Chondrocyte (in vitro differentiated cells): ENCODE data around the gene CDCA4. TPM values are rescaled to one million over a fixed set of nuclear protein-coding genes. Genes with fewer than 3 reads are reported as not detected.
"Not testable (repeated sequence)": the region's sequence is repeated elsewhere in the genome, so short reads cannot be mapped to it uniquely, and the experiment has no call there.

ENCODE experiments used
- DNase-seq: peaks from one replicate; pipeline ENCODE4 v3.0.0; 2021; ENCODE audit warnings: mixed read lengths, low spot score
- H3K27ac Mint-ChIP-seq: one replicate; pipeline ENCODE4 v1.8.0; 2021; ENCODE audit warnings: mild to moderate bottlenecking, moderate library complexity, mixed read lengths; ENCODE audit not compliant: unreplicated experiment
- H3K27me3 Mint-ChIP-seq: 2 replicates; pipeline ENCODE4 v1.8.0; 2021; ENCODE audit warnings: low read depth, mixed read lengths
- H3K36me3 Mint-ChIP-seq: 2 replicates; pipeline ENCODE4 v1.8.0; 2021; ENCODE audit warnings: low read depth, mixed read lengths
- H3K4me1 Mint-ChIP-seq: 2 replicates; pipeline ENCODE4 v1.8.0; 2021; ENCODE audit warnings: low read depth, mild to moderate bottlenecking, mixed read lengths
- H3K4me3 Mint-ChIP-seq: one replicate; pipeline ENCODE4 v1.8.0; 2021; ENCODE audit warnings: mild to moderate bottlenecking, moderate library complexity, mixed read lengths; ENCODE audit not compliant: unreplicated experiment
- H3K9me3 Mint-ChIP-seq: 2 replicates; pipeline ENCODE4 v1.8.0; 2021; ENCODE audit warnings: low read depth, mixed read lengths
- total RNA-seq: library from RNA; stranded (reverse); gene quantifications from 3 replicates; pipeline ENCODE4 v1.2.1, GENCODE V29; 2021
- TF ChIP-seq, protein P1 (sequence below): fragments of 200-600 bp; sonication (generic); IDR thresholded peaks from 2 replicates; pipeline ENCODE4 v1.5.0; 2021; ENCODE audit warnings: antibody characterized with exemption, mild to moderate bottlenecking, moderate library complexity

Gene CDCA4
- total RNA-seq, 1 donor from 2014 or later, result 18.0 TPM

DNA sequence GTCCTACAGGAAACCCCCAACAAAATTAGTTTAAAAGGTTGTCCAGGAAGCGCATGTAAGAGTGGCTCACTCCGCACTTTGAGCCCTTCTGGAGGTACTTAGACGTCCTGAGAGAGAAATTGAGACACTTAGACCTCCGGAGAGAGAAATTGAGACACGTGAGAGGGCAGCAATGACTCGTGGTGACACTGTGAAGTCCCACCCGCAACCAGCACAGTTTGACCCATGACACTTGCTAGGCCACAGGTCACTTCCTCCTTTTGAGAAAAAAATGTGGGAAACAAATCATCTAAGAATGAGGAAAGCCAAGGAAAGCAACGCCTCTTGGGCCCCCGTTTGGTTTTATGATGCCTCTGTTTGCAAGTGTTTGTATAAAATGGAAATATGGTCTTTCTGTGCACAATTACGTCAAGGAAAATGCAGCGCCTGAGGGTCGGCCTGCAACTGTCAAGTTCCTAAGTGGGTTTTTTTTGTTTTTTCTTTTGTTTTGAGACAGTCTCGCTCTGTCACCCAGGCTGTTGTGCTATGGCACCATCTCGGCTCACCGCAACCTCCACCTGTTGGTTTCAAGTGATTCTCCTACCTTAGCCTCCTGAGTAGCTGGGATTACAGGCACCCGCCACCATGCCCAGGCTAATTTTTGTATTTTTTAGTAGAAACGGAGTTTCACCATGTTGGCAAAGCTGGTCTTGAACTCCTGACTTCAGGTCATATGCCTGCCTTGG is 13.6 kb upstream of the CDCA4 start:
- H3K4me1 Mint-ChIP-seq, result peaks cover 51% of the 10 kb centered on the region
- no peak for DNase-seq
- peak overlapping the region; percentile 54 for H3K4me3 Mint-ChIP-seq
- H3K9me3 Mint-ChIP-seq, result no peaks in the 10 kb centered on the region
- no peaks in the 10 kb centered on the region for H3K27me3 Mint-ChIP-seq
- no peaks in the 10 kb centered on the region for H3K36me3 Mint-ChIP-seq
- TF ChIP-seq, protein P1, sequence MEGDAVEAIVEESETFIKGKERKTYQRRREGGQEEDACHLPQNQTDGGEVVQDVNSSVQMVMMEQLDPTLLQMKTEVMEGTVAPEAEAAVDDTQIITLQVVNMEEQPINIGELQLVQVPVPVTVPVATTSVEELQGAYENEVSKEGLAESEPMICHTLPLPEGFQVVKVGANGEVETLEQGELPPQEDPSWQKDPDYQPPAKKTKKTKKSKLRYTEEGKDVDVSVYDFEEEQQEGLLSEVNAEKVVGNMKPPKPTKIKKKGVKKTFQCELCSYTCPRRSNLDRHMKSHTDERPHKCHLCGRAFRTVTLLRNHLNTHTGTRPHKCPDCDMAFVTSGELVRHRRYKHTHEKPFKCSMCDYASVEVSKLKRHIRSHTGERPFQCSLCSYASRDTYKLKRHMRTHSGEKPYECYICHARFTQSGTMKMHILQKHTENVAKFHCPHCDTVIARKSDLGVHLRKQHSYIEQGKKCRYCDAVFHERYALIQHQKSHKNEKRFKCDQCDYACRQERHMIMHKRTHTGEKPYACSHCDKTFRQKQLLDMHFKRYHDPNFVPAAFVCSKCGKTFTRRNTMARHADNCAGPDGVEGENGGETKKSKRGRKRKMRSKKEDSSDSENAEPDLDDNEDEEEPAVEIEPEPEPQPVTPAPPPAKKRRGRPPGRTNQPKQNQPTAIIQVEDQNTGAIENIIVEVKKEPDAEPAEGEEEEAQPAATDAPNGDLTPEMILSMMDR, result no peak
- H3K27ac Mint-ChIP-seq, result no peak overlapping the region

DNA sequence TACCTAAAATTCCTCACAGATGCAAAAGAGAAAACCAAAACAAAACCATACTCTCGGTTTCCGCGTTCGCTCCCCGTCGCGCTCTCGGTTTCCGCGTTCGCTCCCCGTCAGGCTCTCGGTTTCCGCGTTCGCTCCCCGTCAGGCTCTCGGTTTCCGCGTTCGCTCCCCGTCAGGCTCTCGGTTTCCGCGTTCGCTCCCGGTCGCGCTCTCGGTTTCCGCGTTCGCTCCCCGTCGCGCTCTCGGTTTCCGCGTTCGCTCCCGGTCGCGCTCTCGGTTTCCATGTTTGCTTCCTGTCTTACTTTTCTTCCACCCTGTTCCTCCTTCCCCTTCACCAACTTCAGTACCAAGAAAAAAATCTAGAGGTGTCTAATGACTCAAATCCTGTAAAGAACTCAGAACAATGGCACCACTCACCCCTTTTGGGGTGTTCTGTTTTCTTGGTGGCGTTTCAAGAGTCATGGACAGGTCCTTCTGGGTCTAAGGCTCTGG is 12.6 kb upstream of the CDCA4 start:
- peaks cover 45% of the 10 kb centered on the region for H3K4me1 Mint-ChIP-seq
- peak overlapping the region; percentile 88 for H3K27ac Mint-ChIP-seq
- peak overlapping the region; percentile 54 for H3K4me3 Mint-ChIP-seq
- not testable (repeated sequence) for H3K36me3 Mint-ChIP-seq, DNase-seq, H3K27me3 Mint-ChIP-seq, H3K9me3 Mint-ChIP-seq

DNA sequence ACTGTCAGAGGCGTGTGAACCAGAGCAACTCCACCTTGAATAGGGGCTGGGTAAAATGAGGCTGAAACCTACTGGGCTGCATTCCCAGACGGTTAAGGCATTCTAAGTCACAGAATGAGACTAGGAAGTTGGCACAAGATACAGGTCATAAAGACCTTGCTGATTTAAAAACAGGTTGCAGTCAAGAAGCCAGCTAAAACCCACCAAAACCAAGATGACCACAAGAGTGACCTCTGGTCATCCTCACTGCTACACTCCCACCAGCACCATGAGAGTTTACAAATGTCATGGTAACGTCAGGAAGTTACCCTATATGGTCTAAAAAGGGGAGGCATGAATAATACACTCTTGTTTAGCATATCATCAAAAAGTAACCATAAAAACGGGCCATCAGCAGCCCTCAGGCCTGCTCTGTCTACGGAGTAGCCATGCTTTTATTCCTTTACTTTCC is 11.6 kb upstream of the CDCA4 start:
- peak overlapping the region; percentile 54 for H3K4me3 Mint-ChIP-seq
- not testable (repeated sequence) for H3K27me3 Mint-ChIP-seq, H3K36me3 Mint-ChIP-seq, DNase-seq, H3K9me3 Mint-ChIP-seq
- H3K4me1 Mint-ChIP-seq, result peaks cover 47% of the 10 kb centered on the region
- H3K27ac Mint-ChIP-seq, result peak overlapping the region; percentile 88

DNA sequence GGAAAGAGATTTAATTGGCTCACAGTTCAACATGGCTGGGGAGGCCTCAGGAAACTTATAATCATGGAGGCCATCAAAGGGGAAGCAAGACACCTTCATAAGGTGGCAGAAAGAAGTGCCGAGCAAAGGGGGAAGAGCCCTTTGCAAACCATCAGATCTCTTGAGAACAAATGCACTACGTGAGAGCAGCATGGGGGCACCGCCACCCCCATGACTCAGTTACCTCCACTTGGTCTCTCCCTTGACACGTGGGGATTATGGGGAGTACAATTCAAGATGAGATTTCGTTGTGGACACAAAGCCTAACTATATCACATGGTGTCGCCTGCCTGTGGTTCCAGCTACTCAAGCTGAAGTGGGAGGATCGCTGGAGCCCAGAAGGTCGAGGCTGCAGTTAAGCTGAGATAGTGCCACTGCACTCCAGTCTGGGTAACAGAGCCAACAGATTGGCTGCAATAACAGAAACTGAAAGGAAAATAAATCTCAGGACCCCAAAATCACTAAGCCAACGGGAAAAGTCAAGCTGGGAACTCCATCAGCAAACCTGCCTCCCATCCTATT is 10.0 kb upstream of the CDCA4 start:
- H3K4me3 Mint-ChIP-seq, result no peak overlapping the region
- DNase-seq, result peak; percentile 28
- no peaks in the 10 kb centered on the region for H3K36me3 Mint-ChIP-seq
- H3K4me1 Mint-ChIP-seq, result peaks cover 57% of the 10 kb centered on the region
- TF ChIP-seq, protein P1, result no peak
- H3K9me3 Mint-ChIP-seq, result no peaks in the 10 kb centered on the region
- H3K27me3 Mint-ChIP-seq, result no peaks in the 10 kb centered on the region
- H3K27ac Mint-ChIP-seq, result peak overlapping the region; percentile 77

DNA sequence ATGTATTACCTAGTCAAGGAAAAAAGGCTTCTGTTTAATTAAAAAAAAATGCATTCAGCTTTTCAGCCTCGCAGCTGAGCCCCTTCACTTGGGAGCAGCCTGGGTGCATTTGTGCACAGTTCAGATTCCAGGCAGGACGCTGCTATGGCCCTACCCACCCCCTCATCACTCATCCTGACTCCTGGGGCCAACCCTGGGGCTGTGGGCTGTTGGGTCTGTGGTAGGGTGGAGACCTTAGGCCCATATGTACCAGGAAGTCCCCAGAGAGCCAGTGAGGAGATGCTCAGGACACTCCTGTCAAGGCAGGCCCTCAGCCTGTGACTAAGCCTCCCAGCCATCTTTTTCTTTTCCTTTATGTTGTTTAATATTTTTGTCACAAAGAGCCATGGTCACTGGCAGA is 9.3 kb upstream of the CDCA4 start:
- Mint-ChIP-seq H3K27ac (no peak overlapping the region), H3K4me1 (peaks cover 62% of the 10 kb centered on the region), H3K36me3 (no peaks in the 10 kb centered on the region), H3K4me3 (no peak overlapping the region), H3K27me3 (no peaks in the 10 kb centered on the region), H3K9me3 (no peaks in the 10 kb centered on the region)
- DNase-seq, result peak; percentile 33
- TF ChIP-seq, protein P1, result no peak

DNA sequence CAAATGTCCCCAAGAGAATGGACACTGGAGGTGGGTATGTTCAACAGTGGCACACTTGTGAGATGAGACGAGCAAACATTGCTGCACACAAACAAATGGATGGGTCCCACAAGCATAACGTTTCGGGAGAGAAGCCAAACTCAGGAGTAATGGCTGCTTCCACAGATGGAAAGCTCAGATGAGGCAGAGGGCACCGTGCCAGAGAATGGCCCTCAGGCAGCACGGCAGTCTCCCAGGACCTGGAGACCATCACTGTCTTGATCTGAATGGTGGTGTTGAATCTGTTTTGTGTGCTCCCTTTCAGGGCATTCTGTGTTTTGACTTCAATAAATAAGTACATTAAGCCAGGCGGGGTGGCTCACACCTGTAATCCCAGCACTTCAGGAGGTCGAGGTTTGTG is 8.5 kb upstream of the CDCA4 start:
- TF ChIP-seq, protein P1, result no peak
- H3K27ac Mint-ChIP-seq, result no peak overlapping the region
- DNase-seq, result no peak
- H3K27me3 Mint-ChIP-seq, result no peaks in the 10 kb centered on the region
- no peaks in the 10 kb centered on the region for H3K9me3 Mint-ChIP-seq
- peaks cover 70% of the 10 kb centered on the region for H3K4me1 Mint-ChIP-seq
- H3K36me3 Mint-ChIP-seq, result no peaks in the 10 kb centered on the region
- H3K4me3 Mint-ChIP-seq, result no peak overlapping the region
